Measurements from ENCODE around the gene COL26A1.

DNA sequence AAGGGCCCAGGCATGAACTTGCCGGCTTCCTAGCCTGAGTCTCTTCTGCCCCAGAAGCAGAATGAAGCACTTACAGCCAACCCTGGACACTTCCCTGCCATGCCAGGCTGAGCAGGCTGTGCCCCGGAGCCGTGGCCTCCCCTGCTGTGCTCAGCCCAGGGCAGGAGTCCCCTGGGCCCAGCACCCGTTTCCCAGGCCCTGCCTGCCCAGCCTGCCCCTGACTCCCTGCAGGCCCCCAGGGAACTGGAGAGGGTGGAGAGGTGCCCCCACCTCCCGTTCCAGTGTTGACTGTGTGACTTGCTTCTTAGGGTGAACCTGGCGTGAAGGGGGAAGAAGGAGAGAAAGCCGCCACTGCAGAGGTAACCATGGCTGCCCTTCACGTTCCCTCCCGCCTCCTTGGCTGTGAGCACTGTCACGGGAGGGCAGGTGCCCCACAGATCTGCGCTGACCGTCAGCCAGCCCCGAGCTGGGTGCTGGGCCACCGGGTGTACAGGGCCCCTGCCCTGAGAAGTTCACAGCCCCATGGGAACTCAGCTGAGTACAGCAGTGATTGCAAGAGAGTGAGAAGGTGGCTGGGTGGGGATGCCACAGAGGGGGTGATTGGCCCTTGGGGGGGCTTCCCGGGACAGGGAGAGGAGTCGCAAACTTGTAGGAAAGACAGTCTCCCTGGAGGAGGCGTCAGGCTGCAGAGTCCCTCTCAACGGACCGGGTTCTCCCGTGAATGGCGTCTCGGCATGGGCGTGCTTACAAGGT, 190.5 kb downstream of the COL26A1 start:
- TF ChIP-seq, protein P1, sequence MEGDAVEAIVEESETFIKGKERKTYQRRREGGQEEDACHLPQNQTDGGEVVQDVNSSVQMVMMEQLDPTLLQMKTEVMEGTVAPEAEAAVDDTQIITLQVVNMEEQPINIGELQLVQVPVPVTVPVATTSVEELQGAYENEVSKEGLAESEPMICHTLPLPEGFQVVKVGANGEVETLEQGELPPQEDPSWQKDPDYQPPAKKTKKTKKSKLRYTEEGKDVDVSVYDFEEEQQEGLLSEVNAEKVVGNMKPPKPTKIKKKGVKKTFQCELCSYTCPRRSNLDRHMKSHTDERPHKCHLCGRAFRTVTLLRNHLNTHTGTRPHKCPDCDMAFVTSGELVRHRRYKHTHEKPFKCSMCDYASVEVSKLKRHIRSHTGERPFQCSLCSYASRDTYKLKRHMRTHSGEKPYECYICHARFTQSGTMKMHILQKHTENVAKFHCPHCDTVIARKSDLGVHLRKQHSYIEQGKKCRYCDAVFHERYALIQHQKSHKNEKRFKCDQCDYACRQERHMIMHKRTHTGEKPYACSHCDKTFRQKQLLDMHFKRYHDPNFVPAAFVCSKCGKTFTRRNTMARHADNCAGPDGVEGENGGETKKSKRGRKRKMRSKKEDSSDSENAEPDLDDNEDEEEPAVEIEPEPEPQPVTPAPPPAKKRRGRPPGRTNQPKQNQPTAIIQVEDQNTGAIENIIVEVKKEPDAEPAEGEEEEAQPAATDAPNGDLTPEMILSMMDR (IDR thresholded peaks at IDR 0.05) = no peak
- no peak for TF ChIP-seq POLR2A (IDR thresholded peaks at IDR 0.05)
